ENCODE results near the gene VWA8.

VWA8 gene

DNA sequence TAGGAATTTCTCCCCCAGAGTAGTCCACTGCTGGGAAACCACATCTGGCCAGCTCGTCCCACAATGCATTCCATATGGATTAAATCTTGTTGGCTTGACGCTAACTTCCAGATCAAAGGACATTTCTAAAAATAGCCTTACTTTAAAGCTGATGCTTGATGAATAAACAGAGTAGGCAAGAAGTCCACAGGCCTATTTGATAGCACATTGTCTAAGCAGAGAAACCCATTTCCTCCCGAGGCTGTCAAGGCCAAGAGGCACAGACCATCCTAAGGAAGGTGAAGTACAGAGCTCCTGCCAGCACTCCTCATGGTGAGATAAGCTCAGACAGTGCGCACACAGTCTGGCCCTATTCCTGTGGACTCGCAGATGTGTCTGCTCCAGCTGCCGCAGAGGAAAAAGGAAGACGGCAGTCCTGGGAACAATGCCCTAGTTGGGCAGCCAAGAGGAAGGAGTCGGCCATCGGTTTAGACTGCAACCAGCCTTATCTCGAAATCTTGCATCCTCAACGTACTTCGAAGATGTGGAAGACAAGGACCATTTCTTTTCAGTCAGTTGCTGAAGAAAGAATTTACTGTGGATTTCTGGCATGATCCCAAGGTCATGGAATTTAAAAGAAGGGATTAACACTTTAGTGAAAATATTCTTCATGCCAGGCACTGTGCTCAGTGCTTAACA lies 346.8 kb downstream of the VWA8 start (continued):
- TF ChIP-seq, protein P1, sequence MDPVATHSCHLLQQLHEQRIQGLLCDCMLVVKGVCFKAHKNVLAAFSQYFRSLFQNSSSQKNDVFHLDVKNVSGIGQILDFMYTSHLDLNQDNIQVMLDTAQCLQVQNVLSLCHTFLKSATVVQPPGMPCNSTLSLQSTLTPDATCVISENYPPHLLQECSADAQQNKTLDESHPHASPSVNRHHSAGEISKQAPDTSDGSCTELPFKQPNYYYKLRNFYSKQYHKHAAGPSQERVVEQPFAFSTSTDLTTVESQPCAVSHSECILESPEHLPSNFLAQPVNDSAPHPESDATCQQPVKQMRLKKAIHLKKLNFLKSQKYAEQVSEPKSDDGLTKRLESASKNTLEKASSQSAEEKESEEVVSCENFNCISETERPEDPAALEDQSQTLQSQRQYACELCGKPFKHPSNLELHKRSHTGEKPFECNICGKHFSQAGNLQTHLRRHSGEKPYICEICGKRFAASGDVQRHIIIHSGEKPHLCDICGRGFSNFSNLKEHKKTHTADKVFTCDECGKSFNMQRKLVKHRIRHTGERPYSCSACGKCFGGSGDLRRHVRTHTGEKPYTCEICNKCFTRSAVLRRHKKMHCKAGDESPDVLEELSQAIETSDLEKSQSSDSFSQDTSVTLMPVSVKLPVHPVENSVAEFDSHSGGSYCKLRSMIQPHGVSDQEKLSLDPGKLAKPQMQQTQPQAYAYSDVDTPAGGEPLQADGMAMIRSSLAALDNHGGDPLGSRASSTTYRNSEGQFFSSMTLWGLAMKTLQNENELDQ (tag by site-specific recombination; IDR thresholded peaks at IDR 0.05; ENCODE audit: low read depth) = no peak
- TF ChIP-seq KLF7 (tag by site-specific recombination; IDR thresholded peaks at IDR 0.05; ENCODE audit: borderline replicate concordance) (no peak), ZNF658 (tag by site-specific recombination; IDR thresholded peaks at IDR 0.05) (no peak), ZNF610 (tag by site-specific recombination; IDR thresholded peaks at IDR 0.05; ENCODE audit: borderline replicate concordance) (no peak), ZSCAN4 (tag by site-specific recombination; IDR thresholded peaks at IDR 0.05) (no peak), ZNF571 (tag by site-specific recombination; IDR thresholded peaks at IDR 0.05) (no peak), OVOL3 (tag by site-specific recombination; IDR thresholded peaks at IDR 0.05) (no peak)

DNA sequence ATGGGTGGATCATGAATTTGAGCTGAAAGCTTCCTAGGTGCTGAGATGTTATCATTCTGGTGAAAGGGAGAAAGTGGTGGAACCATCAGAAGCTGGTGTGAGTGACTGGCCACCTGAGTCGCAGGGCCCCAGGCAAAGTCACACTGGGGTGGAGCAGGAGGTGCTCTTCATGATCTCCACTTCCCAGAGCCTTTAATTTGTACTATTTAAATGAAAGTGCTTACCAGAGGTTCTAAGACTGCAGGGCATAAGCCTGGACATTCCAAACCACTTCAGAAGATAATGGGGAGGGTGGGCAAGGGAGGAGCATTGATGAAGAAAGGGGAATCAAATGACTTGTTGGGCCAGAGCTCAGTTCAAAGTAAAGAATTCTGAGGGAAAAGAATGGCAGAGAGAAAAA lies 347.4 kb downstream of the VWA8 start:
- no peak overlapping the region for H3K27ac ChIP-seq (ENCODE audit: extremely low read depth, low read depth, low read length)
- POLR2A ChIA-PET = no interaction called here
- no peaks in the 10 kb centered on the region for H3K4me1 ChIP-seq (ENCODE audit: control insufficient read depth, insufficient read depth, low read length)
- H3K36me3 ChIP-seq (ENCODE audit: control insufficient read depth in 2 of 2, insufficient read depth in 1 of 2, low read length in 2 of 2) = peaks cover 0 to 12% of the 10 kb centered on the region in 2 experiments; a peak in 1 of 3 replicates
- H3K4me3 ChIP-seq (ENCODE audit: low read depth, low read length) = no peak overlapping the region
- CTCF ChIA-PET = no interaction called here
- TF ChIP-seq ZNF202 (tag by site-specific recombination; IDR thresholded peaks at IDR 0.05; ENCODE audit: borderline replicate concordance) (no peak), OSR2 (tag by site-specific recombination; IDR thresholded peaks at IDR 0.05) (no peak), ZNF221 (tag by site-specific recombination; IDR thresholded peaks at IDR 0.05; ENCODE audit: borderline replicate concordance) (no peak), ZNF580 (tag by site-specific recombination; IDR thresholded peaks at IDR 0.05) (no peak), SETDB1 (IDR thresholded peaks at IDR 0.05; ENCODE audit: insufficient read length, low read length) (no peak), ZNF473 (tag by site-specific recombination; IDR thresholded peaks at IDR 0.05) (no peak), ZNF37A (tag by site-specific recombination; IDR thresholded peaks at IDR 0.05) (no peak), ZNF404 (tag by site-specific recombination; IDR thresholded peaks at IDR 0.05) (no peak), SALL2 (tag by site-specific recombination; IDR thresholded peaks at IDR 0.05; ENCODE audit: borderline replicate concordance) (no peak), MYNN (tag by site-specific recombination; IDR thresholded peaks at IDR 0.05; ENCODE audit: borderline replicate concordance) (no peak), ZSCAN23 (tag by site-specific recombination; IDR thresholded peaks at IDR 0.05) (no peak), HOXC10 (CRISPR knock-in tag; IDR thresholded peaks at IDR 0.05) (no peak)
- TF ChIP-seq, protein P2, sequence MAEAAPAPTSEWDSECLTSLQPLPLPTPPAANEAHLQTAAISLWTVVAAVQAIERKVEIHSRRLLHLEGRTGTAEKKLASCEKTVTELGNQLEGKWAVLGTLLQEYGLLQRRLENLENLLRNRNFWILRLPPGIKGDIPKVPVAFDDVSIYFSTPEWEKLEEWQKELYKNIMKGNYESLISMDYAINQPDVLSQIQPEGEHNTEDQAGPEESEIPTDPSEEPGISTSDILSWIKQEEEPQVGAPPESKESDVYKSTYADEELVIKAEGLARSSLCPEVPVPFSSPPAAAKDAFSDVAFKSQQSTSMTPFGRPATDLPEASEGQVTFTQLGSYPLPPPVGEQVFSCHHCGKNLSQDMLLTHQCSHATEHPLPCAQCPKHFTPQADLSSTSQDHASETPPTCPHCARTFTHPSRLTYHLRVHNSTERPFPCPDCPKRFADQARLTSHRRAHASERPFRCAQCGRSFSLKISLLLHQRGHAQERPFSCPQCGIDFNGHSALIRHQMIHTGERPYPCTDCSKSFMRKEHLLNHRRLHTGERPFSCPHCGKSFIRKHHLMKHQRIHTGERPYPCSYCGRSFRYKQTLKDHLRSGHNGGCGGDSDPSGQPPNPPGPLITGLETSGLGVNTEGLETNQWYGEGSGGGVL (tag by site-specific recombination; IDR thresholded peaks at IDR 0.05) = no peak
- TF ChIP-seq, protein P3, sequence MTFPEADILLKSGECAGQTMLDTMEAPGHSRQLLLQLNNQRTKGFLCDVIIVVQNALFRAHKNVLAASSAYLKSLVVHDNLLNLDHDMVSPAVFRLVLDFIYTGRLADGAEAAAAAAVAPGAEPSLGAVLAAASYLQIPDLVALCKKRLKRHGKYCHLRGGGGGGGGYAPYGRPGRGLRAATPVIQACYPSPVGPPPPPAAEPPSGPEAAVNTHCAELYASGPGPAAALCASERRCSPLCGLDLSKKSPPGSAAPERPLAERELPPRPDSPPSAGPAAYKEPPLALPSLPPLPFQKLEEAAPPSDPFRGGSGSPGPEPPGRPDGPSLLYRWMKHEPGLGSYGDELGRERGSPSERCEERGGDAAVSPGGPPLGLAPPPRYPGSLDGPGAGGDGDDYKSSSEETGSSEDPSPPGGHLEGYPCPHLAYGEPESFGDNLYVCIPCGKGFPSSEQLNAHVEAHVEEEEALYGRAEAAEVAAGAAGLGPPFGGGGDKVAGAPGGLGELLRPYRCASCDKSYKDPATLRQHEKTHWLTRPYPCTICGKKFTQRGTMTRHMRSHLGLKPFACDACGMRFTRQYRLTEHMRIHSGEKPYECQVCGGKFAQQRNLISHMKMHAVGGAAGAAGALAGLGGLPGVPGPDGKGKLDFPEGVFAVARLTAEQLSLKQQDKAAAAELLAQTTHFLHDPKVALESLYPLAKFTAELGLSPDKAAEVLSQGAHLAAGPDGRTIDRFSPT (tag by site-specific recombination; IDR thresholded peaks at IDR 0.05) = no peak
- TF ChIP-seq, protein P4, sequence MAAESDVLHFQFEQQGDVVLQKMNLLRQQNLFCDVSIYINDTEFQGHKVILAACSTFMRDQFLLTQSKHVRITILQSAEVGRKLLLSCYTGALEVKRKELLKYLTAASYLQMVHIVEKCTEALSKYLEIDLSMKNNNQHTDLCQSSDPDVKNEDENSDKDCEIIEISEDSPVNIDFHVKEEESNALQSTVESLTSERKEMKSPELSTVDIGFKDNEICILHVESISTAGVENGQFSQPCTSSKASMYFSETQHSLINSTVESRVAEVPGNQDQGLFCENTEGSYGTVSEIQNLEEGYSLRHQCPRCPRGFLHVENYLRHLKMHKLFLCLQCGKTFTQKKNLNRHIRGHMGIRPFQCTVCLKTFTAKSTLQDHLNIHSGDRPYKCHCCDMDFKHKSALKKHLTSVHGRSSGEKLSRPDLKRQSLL (tag by site-specific recombination; IDR thresholded peaks at IDR 0.05) = no peak
- TF ChIP-seq, protein P5, sequence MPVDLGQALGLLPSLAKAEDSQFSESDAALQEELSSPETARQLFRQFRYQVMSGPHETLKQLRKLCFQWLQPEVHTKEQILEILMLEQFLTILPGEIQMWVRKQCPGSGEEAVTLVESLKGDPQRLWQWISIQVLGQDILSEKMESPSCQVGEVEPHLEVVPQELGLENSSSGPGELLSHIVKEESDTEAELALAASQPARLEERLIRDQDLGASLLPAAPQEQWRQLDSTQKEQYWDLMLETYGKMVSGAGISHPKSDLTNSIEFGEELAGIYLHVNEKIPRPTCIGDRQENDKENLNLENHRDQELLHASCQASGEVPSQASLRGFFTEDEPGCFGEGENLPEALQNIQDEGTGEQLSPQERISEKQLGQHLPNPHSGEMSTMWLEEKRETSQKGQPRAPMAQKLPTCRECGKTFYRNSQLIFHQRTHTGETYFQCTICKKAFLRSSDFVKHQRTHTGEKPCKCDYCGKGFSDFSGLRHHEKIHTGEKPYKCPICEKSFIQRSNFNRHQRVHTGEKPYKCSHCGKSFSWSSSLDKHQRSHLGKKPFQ (tag by site-specific recombination; IDR thresholded peaks at IDR 0.05) = no peak
- H3K9me3 ChIP-seq (ENCODE audit: control insufficient read depth, insufficient read depth, low read depth, low read length) = no peaks in the 10 kb centered on the region
